HUES6 (cell line): ENCODE measurements around the gene CD79B.
"Not testable (repeated sequence)": the region's sequence is repeated elsewhere in the genome, so short reads cannot be mapped to it uniquely, and the experiment has no call there.

Experiments used
- H3K27ac ChIP-seq: 2 replicates; pipeline ENCODE4 v1.7.0; 2013; ENCODE audit warnings: low read depth, mild to moderate bottlenecking, low read length, inconsistent platforms
- H3K27me3 ChIP-seq: 2 replicates; pipeline ENCODE4 v1.6.1; 2013; ENCODE audit warnings: low read length; ENCODE audit not compliant: control insufficient read depth, insufficient read depth
- H3K36me3 ChIP-seq: 2 replicates; pipeline ENCODE4 v1.6.1; 2013; ENCODE audit warnings: low read length; ENCODE audit not compliant: control insufficient read depth, insufficient read depth
- H3K4me1 ChIP-seq: 2 replicates; pipeline ENCODE4 v1.6.1; 2013; ENCODE audit warnings: low read length; ENCODE audit not compliant: control insufficient read depth, insufficient read depth
- H3K4me3 ChIP-seq: 2 replicates; pipeline ENCODE4 v1.5.1; 2013; ENCODE audit warnings: low read depth, low read length
- H3K9ac ChIP-seq: one replicate; pipeline ENCODE4 v1.6.1; 2013; ENCODE audit warnings: mild to moderate bottlenecking, low read length
- H3K9me3 ChIP-seq: 2 replicates; pipeline ENCODE4 v1.6.1; 2013; ENCODE audit warnings: low read depth, low read length; ENCODE audit not compliant: control insufficient read depth, insufficient read depth

The CD79B gene

GRCh38 chr17:63929860-63930766 lies 2.0 kb downstream of the CD79B start:
- Histone ChIP-seq H3K27ac (no peak overlapping the region), H3K36me3 (no peaks in the 10 kb centered on the region), H3K9ac (no peak overlapping the region), H3K27me3 (no peaks in the 10 kb centered on the region), H3K4me3 (no peak overlapping the region), H3K9me3 (no peaks in the 10 kb centered on the region), H3K4me1 (peaks cover 23% of the 10 kb centered on the region)

- H3K27me3 ChIP-seq = no peaks in the 10 kb centered on the region
- H3K9ac ChIP-seq = no peak overlapping the region
- H3K36me3 ChIP-seq = no peaks in the 10 kb centered on the region
- no peak overlapping the region for H3K27ac ChIP-seq
- H3K4me1 ChIP-seq = peaks cover 23% of the 10 kb centered on the region
- H3K4me3 ChIP-seq = no peak overlapping the region
- no peaks in the 10 kb centered on the region for H3K9me3 ChIP-seq
Measured at GRCh38 chr17:63928966-63929695, 3.0 kb downstream of the CD79B start.

- H3K4me1 ChIP-seq = peaks cover 23% of the 10 kb centered on the region
- no peak overlapping the region for H3K27ac ChIP-seq
- no peaks in the 10 kb centered on the region for H3K36me3 ChIP-seq
- H3K27me3 ChIP-seq = no peaks in the 10 kb centered on the region
- H3K9me3 ChIP-seq = no peaks in the 10 kb centered on the region
- H3K4me3 ChIP-seq = no peak overlapping the region
- H3K9ac ChIP-seq = no peak overlapping the region
Measured at GRCh38 chr17:63928172-63928666, 3.9 kb downstream of the CD79B start.

GRCh38 chr17:63927464-63928171 lies 4.5 kb downstream of the CD79B start:
- H3K27me3 ChIP-seq = no peaks in the 10 kb centered on the region
- no peak overlapping the region for H3K27ac ChIP-seq
- H3K36me3 ChIP-seq = no peaks in the 10 kb centered on the region
- H3K9ac ChIP-seq = no peak overlapping the region
- H3K4me1 ChIP-seq = peaks cover 21% of the 10 kb centered on the region
- H3K9me3 ChIP-seq = no peaks in the 10 kb centered on the region
- H3K4me3 ChIP-seq = no peak overlapping the region

GRCh38 chr17:63926164-63926563 lies 6.0 kb downstream of the CD79B start:
- no peak overlapping the region for H3K27ac ChIP-seq
- H3K36me3 ChIP-seq = no peaks in the 10 kb centered on the region
- H3K27me3 ChIP-seq = no peaks in the 10 kb centered on the region
- H3K4me3 ChIP-seq = no peak overlapping the region
- H3K4me1 ChIP-seq = peaks cover 7% of the 10 kb centered on the region
- no peaks in the 10 kb centered on the region for H3K9me3 ChIP-seq
- H3K9ac ChIP-seq = no peak overlapping the region

GRCh38 chr17:63925615-63926014 lies 6.5 kb downstream of the CD79B start:
- H3K36me3 ChIP-seq = no peaks in the 10 kb centered on the region
- H3K4me3 ChIP-seq = no peak overlapping the region
- H3K9ac ChIP-seq = no peak overlapping the region
- H3K27me3 ChIP-seq = no peaks in the 10 kb centered on the region
- H3K27ac ChIP-seq = no peak overlapping the region
- no peaks in the 10 kb centered on the region for H3K9me3 ChIP-seq
- peaks cover 2% of the 10 kb centered on the region for H3K4me1 ChIP-seq

GRCh38 chr17:63922402-63922801 lies 9.7 kb downstream of the CD79B start:
- H3K9ac ChIP-seq, H3K27ac ChIP-seq: not testable (repeated sequence)

GRCh38 chr17:63920779-63921178 lies 11.4 kb downstream of the CD79B start:
- H3K27ac ChIP-seq = not testable (repeated sequence)

More at GRCh38 chr17:63922402-63922801, 9.7 kb downstream of the CD79B start:
- H3K27me3 ChIP-seq, H3K4me3 ChIP-seq, H3K36me3 ChIP-seq, H3K4me1 ChIP-seq, H3K9me3 ChIP-seq: not testable (repeated sequence)

GRCh38 chr17:63920050-63920449 lies 12.1 kb downstream of the CD79B start:
- not testable (repeated sequence) for H3K9ac ChIP-seq

More at GRCh38 chr17:63920779-63921178, 11.4 kb downstream of the CD79B start:
- H3K4me1 ChIP-seq, H3K9ac ChIP-seq, H3K36me3 ChIP-seq, H3K4me3 ChIP-seq, H3K9me3 ChIP-seq: not testable (repeated sequence)
- H3K27me3 ChIP-seq = peaks cover 18% of the 10 kb centered on the region

GRCh38 chr17:63919311-63919723 lies 12.8 kb downstream of the CD79B start:
- peak overlapping the region; percentile 31; the same call in 1 of the 2 replicates for H3K4me3 ChIP-seq
- no peak overlapping the region for H3K9ac ChIP-seq
- no peak overlapping the region for H3K27ac ChIP-seq
- no peaks in the 10 kb centered on the region for H3K9me3 ChIP-seq
- H3K27me3 ChIP-seq = peaks cover 18% of the 10 kb centered on the region
- H3K4me1 ChIP-seq = peaks cover 7% of the 10 kb centered on the region; the same call in 1 of the 2 replicates
- no peaks in the 10 kb centered on the region for H3K36me3 ChIP-seq

More at GRCh38 chr17:63920050-63920449, 12.1 kb downstream of the CD79B start:
- H3K4me1 ChIP-seq, H3K9me3 ChIP-seq, H3K36me3 ChIP-seq, H3K27ac ChIP-seq, H3K4me3 ChIP-seq: not testable (repeated sequence)
- H3K27me3 ChIP-seq = peaks cover 18% of the 10 kb centered on the region
